Keratinocyte (primary cell): ENCODE data around the gene OR13J1.

Source experiments
- EZH2 ChIP-seq: IDR thresholded peaks from one replicate; pipeline ENCODE4 v1.6.1; 2012; ENCODE audit warnings: inconsistent platforms, mild to moderate bottlenecking, low read length, moderate library complexity
- TF ChIP-seq, protein P1 (sequence below), 3 experiments: IDR thresholded peaks in 1 of 3; conservative IDR thresholded peaks in 1 of 3; optimal IDR thresholded peaks in 1 of 3; 2 replicates in 2 of 3; 3 replicates in 1 of 3; pipeline versions ENCODE3 to v1.5.1; 2011; ENCODE audit warnings: low read length in 3 of 3, mild to moderate bottlenecking in 3 of 3, moderate library complexity in 2 of 3, control low read depth in 1 of 3, inconsistent platforms in 1 of 3; ENCODE audit not compliant: insufficient read depth in 2 of 3; ENCODE audit errors: extremely low read depth in 1 of 3

DNA sequence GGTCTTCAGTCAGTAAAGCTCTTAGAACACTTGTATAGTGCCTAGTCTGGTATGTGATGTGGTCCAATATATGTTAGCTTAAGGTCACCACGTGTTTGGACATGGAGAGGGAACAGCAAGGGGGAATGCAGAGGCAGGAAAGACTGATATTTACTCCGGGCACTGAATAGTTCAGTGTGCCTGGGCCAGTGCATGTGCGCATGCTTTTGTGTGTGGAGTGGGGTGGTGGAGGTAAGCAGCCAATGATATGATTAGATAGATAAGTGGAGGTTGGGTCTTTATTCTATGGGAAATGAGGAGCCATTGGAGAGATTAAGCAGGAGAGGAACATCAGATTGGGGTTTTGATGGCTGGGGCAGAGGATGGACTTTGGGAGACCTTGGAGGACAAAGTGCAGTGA is 14.0 kb downstream of the OR13J1 start:
- TF ChIP-seq, protein P1, sequence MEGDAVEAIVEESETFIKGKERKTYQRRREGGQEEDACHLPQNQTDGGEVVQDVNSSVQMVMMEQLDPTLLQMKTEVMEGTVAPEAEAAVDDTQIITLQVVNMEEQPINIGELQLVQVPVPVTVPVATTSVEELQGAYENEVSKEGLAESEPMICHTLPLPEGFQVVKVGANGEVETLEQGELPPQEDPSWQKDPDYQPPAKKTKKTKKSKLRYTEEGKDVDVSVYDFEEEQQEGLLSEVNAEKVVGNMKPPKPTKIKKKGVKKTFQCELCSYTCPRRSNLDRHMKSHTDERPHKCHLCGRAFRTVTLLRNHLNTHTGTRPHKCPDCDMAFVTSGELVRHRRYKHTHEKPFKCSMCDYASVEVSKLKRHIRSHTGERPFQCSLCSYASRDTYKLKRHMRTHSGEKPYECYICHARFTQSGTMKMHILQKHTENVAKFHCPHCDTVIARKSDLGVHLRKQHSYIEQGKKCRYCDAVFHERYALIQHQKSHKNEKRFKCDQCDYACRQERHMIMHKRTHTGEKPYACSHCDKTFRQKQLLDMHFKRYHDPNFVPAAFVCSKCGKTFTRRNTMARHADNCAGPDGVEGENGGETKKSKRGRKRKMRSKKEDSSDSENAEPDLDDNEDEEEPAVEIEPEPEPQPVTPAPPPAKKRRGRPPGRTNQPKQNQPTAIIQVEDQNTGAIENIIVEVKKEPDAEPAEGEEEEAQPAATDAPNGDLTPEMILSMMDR (optimal IDR thresholded peaks at IDR 0.05 in 1 of 3, IDR thresholded peaks at IDR 0.05 in 1 of 3, conservative IDR thresholded peaks at IDR 0.05 in 1 of 3; ENCODE audit: extremely low read depth in 1 of 3, insufficient read depth in 2 of 3, low read length in 3 of 3) = no peak
- no peak for TF ChIP-seq EZH2
